Activated naive CD4-positive, alpha-beta T cell treated with anti-CD3 and anti-CD28 coated beads, Interleukin-2, amount 10 ng/mL, durations not matched to agents 7 days and 5 days (primary cell): ENCODE measurements around the gene ST8SIA3.

Experiments used
- CTCF ChIA-PET: fragments of 350-600 bp; sonication (Branson Sonifier 250); formaldehyde crosslinking; loops from one replicate; lab custom pipeline; 2021; ENCODE audit warnings: antibody characterized with exemption; lab: Charles Lee
- DNase-seq: peaks from one replicate; pipeline ENCODE4 v3.0.0-alpha.2; 2020
- H3K27ac Mint-ChIP-seq: one replicate; pipeline ENCODE4 v1.8.0; 2021; ENCODE audit warnings: mild to moderate bottlenecking, moderate library complexity, mixed read lengths
- H3K27me3 Mint-ChIP-seq: one replicate; pipeline ENCODE4 v1.8.0; 2021; ENCODE audit warnings: mild to moderate bottlenecking, mixed read lengths
- H3K36me3 Mint-ChIP-seq: one replicate; pipeline ENCODE4 v1.8.0; 2021; ENCODE audit warnings: mixed read lengths
- H3K4me1 Mint-ChIP-seq: one replicate; pipeline ENCODE4 v1.8.0; 2021; ENCODE audit warnings: mixed read lengths
- H3K4me3 Mint-ChIP-seq: one replicate; pipeline ENCODE4 v1.8.0; 2021; ENCODE audit warnings: mild to moderate bottlenecking, moderate library complexity, mixed read lengths
- H3K9me3 Mint-ChIP-seq: one replicate; pipeline ENCODE4 v1.8.0; 2021; ENCODE audit warnings: mixed read lengths

ST8SIA3 gene

GRCh38 chr18:57352271-57352701, at the start of gene ST8SIA3:
ST8SIA3 (plus strand) TSS chr18:57352557; CDS start chr18:57352847, 290 bp downstream.
- DNase-seq: no peak
- CTCF ChIA-PET: no interaction called here
- peaks cover 40% of the 10 kb centered on the region for H3K27me3 Mint-ChIP-seq

GRCh38 chr18:57311472-57311871, 40.9 kb upstream of the ST8SIA3 start:
- H3K27me3 Mint-ChIP-seq: no peaks in the 10 kb centered on the region
- no peaks in the 10 kb centered on the region for H3K9me3 Mint-ChIP-seq
- H3K36me3 Mint-ChIP-seq: no peaks in the 10 kb centered on the region
- no peak for DNase-seq
- no peaks in the 10 kb centered on the region for H3K4me1 Mint-ChIP-seq
- CTCF ChIA-PET: no interaction called here
- H3K4me3 Mint-ChIP-seq: no peak overlapping the region
- H3K27ac Mint-ChIP-seq: no peak overlapping the region

More at GRCh38 chr18:57352271-57352701, at the start of gene ST8SIA3:
- H3K4me1 Mint-ChIP-seq: no peaks in the 10 kb centered on the region
- no peaks in the 10 kb centered on the region for H3K36me3 Mint-ChIP-seq
- H3K27ac Mint-ChIP-seq: no peak within 1 kb of the TSS
- no peaks in the 10 kb centered on the region for H3K9me3 Mint-ChIP-seq
- H3K4me3 Mint-ChIP-seq: no peak within 1 kb of the TSS

GRCh38 chr18:57312346-57313144, 39.8 kb upstream of the ST8SIA3 start:
- Mint-ChIP-seq H3K27ac (no peak overlapping the region), H3K36me3 (no peaks in the 10 kb centered on the region), H3K4me1 (no peaks in the 10 kb centered on the region), H3K4me3 (no peak overlapping the region), H3K27me3 (no peaks in the 10 kb centered on the region), H3K9me3 (no peaks in the 10 kb centered on the region)
- CTCF ChIA-PET: no interaction called here
- no peak for DNase-seq

- Mint-ChIP-seq H3K36me3 (no peaks in the 10 kb centered on the region), H3K27ac (no peak overlapping the region), H3K27me3 (no peaks in the 10 kb centered on the region), H3K4me3 (no peak overlapping the region), H3K4me1 (no peaks in the 10 kb centered on the region), H3K9me3 (no peaks in the 10 kb centered on the region)
- CTCF ChIA-PET: no interaction called here
- no peak for DNase-seq
Observed at GRCh38 chr18:57320603-57321002, 31.8 kb upstream of the ST8SIA3 start.

GRCh38 chr18:57325491-57326166, 26.7 kb upstream of the ST8SIA3 start:
- H3K9me3 Mint-ChIP-seq: no peaks in the 10 kb centered on the region
- no peak overlapping the region for H3K4me3 Mint-ChIP-seq
- no peak for DNase-seq
- no peaks in the 10 kb centered on the region for H3K27me3 Mint-ChIP-seq
- H3K27ac Mint-ChIP-seq: no peak overlapping the region
- CTCF ChIA-PET: no interaction called here
- H3K4me1 Mint-ChIP-seq: no peaks in the 10 kb centered on the region
- H3K36me3 Mint-ChIP-seq: no peaks in the 10 kb centered on the region

GRCh38 chr18:57326718-57327323, 25.5 kb upstream of the ST8SIA3 start:
- no peak overlapping the region for H3K27ac Mint-ChIP-seq
- no peak overlapping the region for H3K4me3 Mint-ChIP-seq
- CTCF ChIA-PET: no interaction called here
- no peaks in the 10 kb centered on the region for H3K9me3 Mint-ChIP-seq
- no peak for DNase-seq
- H3K36me3 Mint-ChIP-seq: no peaks in the 10 kb centered on the region
- H3K4me1 Mint-ChIP-seq: no peaks in the 10 kb centered on the region
- no peaks in the 10 kb centered on the region for H3K27me3 Mint-ChIP-seq

GRCh38 chr18:57328665-57329064, 23.7 kb upstream of the ST8SIA3 start:
- H3K27ac Mint-ChIP-seq: no peak overlapping the region
- no peaks in the 10 kb centered on the region for H3K4me1 Mint-ChIP-seq
- CTCF ChIA-PET: no interaction called here
- no peaks in the 10 kb centered on the region for H3K27me3 Mint-ChIP-seq
- H3K4me3 Mint-ChIP-seq: no peak overlapping the region
- no peaks in the 10 kb centered on the region for H3K36me3 Mint-ChIP-seq
- no peaks in the 10 kb centered on the region for H3K9me3 Mint-ChIP-seq
- DNase-seq: no peak

GRCh38 chr18:57329856-57330255, 22.5 kb upstream of the ST8SIA3 start:
- H3K36me3 Mint-ChIP-seq: no peaks in the 10 kb centered on the region
- peaks cover 3% of the 10 kb centered on the region for H3K27me3 Mint-ChIP-seq
- H3K9me3 Mint-ChIP-seq: no peaks in the 10 kb centered on the region
- CTCF ChIA-PET: no interaction called here
- no peak overlapping the region for H3K4me3 Mint-ChIP-seq
- H3K27ac Mint-ChIP-seq: no peak overlapping the region
- no peak for DNase-seq
- H3K4me1 Mint-ChIP-seq: no peaks in the 10 kb centered on the region

GRCh38 chr18:57331718-57332117, 20.6 kb upstream of the ST8SIA3 start:
- Mint-ChIP-seq H3K27ac (no peak overlapping the region), H3K4me3 (no peak overlapping the region), H3K36me3 (no peaks in the 10 kb centered on the region), H3K9me3 (no peaks in the 10 kb centered on the region), H3K4me1 (no peaks in the 10 kb centered on the region), H3K27me3 (peaks cover 3% of the 10 kb centered on the region)
- CTCF ChIA-PET: no interaction called here
- DNase-seq: no peak

GRCh38 chr18:57333940-57334339, 18.4 kb upstream of the ST8SIA3 start:
- CTCF ChIA-PET: no interaction called here
- H3K4me3 Mint-ChIP-seq: no peak overlapping the region
- H3K36me3 Mint-ChIP-seq: no peaks in the 10 kb centered on the region
- H3K9me3 Mint-ChIP-seq: no peaks in the 10 kb centered on the region
- no peaks in the 10 kb centered on the region for H3K4me1 Mint-ChIP-seq
- H3K27ac Mint-ChIP-seq: no peak overlapping the region
- peaks cover 3% of the 10 kb centered on the region for H3K27me3 Mint-ChIP-seq
- no peak for DNase-seq

GRCh38 chr18:57334383-57334782, 18.0 kb upstream of the ST8SIA3 start:
- Mint-ChIP-seq H3K27ac (no peak overlapping the region), H3K36me3 (no peaks in the 10 kb centered on the region), H3K4me1 (no peaks in the 10 kb centered on the region), H3K27me3 (peaks cover 3% of the 10 kb centered on the region), H3K9me3 (no peaks in the 10 kb centered on the region), H3K4me3 (no peak overlapping the region)
- CTCF ChIA-PET: no interaction called here
- DNase-seq: no peak

GRCh38 chr18:57336343-57336742, 16.0 kb upstream of the ST8SIA3 start:
- no peak overlapping the region for H3K4me3 Mint-ChIP-seq
- DNase-seq: no peak
- CTCF ChIA-PET: no interaction called here
- H3K27ac Mint-ChIP-seq: no peak overlapping the region
- H3K9me3 Mint-ChIP-seq: no peaks in the 10 kb centered on the region
- H3K27me3 Mint-ChIP-seq: peaks cover 3% of the 10 kb centered on the region
- no peaks in the 10 kb centered on the region for H3K4me1 Mint-ChIP-seq
- no peaks in the 10 kb centered on the region for H3K36me3 Mint-ChIP-seq

GRCh38 chr18:57337890-57338289, 14.5 kb upstream of the ST8SIA3 start:
- no peak overlapping the region for H3K27ac Mint-ChIP-seq
- CTCF ChIA-PET: no interaction called here
- H3K36me3 Mint-ChIP-seq: no peaks in the 10 kb centered on the region
- H3K27me3 Mint-ChIP-seq: peaks cover 3% of the 10 kb centered on the region
- H3K4me3 Mint-ChIP-seq: no peak overlapping the region
- no peaks in the 10 kb centered on the region for H3K4me1 Mint-ChIP-seq
- no peak for DNase-seq
- no peaks in the 10 kb centered on the region for H3K9me3 Mint-ChIP-seq

- H3K4me3 Mint-ChIP-seq: no peak overlapping the region
- no peaks in the 10 kb centered on the region for H3K9me3 Mint-ChIP-seq
- H3K27ac Mint-ChIP-seq: no peak overlapping the region
- no peaks in the 10 kb centered on the region for H3K36me3 Mint-ChIP-seq
- H3K27me3 Mint-ChIP-seq: no peaks in the 10 kb centered on the region
- DNase-seq: no peak
- no peaks in the 10 kb centered on the region for H3K4me1 Mint-ChIP-seq
- CTCF ChIA-PET: no interaction called here
Observed at GRCh38 chr18:57343833-57344232, 8.5 kb upstream of the ST8SIA3 start.

GRCh38 chr18:57346876-57347275, 5.5 kb upstream of the ST8SIA3 start:
- H3K9me3 Mint-ChIP-seq: no peaks in the 10 kb centered on the region
- no peak for DNase-seq
- H3K4me1 Mint-ChIP-seq: no peaks in the 10 kb centered on the region
- CTCF ChIA-PET: no interaction called here
- peaks cover 14% of the 10 kb centered on the region for H3K27me3 Mint-ChIP-seq
- H3K4me3 Mint-ChIP-seq: no peak overlapping the region
- H3K36me3 Mint-ChIP-seq: no peaks in the 10 kb centered on the region
- no peak overlapping the region for H3K27ac Mint-ChIP-seq
